Subcutaneous adipose tissue (tissue), 4 donors: ENCODE measurements around the gene ARID3B. TPM values are rescaled to one million over a fixed set of nuclear protein-coding genes. Genes with fewer than 3 reads are reported as not detected.

Experiments
- CTCF ChIP-seq: fragments of 450-650 bp; IDR thresholded peaks from one replicate; pipeline ENCODE4 v1.5.1; 2016; ENCODE audit warnings: low read depth, mild to moderate bottlenecking, control low read depth, antibody characterized with exemption, moderate library complexity
- total RNA-seq, 4 donors: library from RNA; depleted of rRNA; stranded (reverse); fragments of >200 nt; gene quantifications; one replicate each; pipeline ENCODE4 v1.1.0, GENCODE V29; 2016

Gene ARID3B
- total RNA-seq, 4 donors from 2014 or later, result 3.7 to 13.6 (median 8.0) TPM

DNA sequence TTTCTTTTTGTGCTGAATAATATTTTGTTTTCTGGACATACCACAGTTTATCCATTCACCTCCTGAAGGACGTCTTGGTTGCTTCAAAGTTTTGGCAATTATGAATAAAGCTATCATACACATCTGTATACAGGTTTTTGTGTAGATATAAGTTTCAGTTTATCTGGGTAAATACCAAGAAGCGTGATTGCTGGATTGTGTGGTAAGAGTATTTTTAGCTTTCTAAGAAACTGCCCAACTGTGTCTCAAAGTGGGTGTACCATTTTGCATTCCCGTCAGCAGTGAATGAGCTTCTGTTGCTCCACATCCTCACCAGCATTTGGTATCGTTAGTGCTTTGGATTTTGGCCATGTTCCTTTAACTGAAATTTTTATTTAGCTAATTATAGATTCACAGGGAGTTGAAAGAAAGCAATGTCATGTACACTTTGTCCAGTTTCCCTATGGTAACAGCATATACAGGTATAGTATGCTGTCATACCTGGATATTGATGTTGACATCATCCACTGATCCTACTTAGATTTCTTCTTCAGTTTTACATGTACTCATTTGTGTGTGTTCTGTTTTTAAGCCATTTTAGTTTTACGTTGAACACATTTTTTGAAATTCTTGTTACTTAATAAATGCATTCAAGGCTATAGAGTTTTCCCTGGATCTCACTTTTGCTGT lies 11.9 kb downstream of the ARID3B start:
- TF ChIP-seq CTCF, result no peak

DNA sequence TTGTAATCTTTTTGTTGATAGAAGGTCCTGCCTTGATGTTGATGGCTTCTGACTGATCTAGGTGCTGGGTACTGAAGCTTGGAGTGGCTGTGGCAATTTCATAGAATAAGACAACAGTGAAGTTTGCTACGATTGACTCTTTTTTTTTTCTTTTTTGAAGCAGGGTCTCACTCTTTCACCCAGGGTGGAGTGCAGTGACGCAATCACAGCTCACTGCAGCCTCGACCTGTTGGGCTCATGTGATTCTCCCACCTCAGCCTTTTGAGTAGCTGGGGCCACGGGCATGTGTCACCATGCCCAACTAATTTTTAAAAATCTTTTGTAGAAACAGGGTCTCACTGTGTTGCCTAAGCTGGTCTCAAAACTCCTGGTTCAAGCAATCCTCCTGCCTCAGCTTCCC lies 14.2 kb downstream of the ARID3B start:
- no peak for TF ChIP-seq CTCF

DNA sequence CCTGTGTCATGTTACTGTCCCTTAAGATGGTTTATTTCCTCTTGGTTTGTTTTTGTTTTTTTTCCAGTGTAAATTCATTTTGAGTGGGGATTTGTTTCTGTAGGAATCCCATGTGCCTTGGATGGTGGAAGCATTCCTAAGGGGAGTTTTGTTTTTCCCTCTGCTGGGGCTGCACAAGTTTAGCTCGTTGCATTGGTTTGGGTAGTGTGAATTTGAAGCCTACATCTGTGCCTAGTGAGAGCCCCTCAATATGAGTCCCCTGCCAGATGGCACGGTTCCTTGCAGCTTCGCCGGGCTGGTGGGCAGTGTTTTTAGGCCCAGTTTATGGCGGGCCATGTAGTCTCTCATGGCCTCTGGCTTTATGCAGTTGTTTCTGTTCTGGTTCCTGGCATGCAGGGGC lies 17.7 kb downstream of the ARID3B start:
- no peak for TF ChIP-seq CTCF

DNA sequence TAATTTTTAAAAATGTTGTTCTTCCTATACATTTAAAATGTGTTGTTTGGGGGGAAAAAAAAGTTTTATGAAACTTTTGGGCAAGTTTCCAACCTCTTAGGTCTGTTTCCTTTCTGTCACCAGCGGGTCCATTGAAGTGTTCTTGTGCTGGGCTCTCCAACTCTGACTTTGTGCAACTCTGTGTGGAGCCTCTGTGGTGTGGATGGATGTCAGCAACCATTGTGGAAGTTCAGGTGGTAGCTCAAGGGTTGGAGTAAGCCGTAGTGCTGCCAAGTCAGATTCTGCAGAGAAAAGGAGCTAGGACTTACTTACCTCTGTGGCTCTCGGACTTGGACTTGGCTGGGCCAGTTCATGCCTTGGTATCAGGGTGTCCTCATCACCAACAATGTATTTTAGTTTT lies 22.4 kb downstream of the ARID3B start:
- no peak for TF ChIP-seq CTCF

DNA sequence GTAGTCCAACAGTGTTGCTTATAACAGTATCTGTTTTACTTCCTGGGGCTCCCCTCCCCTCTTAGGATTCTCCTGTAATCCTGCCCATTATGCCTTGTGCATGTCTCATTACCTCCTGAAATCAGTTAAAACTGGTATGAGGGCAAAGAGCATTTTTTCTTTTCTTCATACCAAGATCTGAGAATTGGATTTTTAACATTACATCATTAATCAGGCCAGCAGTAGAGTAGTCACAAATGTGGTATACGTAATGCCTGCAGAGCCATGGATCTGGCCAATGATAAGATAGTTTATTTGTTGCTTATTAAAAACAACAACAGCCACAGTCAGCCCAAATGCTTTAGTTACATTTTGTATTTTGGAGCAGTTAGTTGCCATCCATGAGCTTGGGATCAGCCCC lies 23.2 kb downstream of the ARID3B start:
- no peak for TF ChIP-seq CTCF

- no peak for TF ChIP-seq CTCF
These were observed 24.5 kb downstream of the ARID3B start for GRCh38 chr15:74565381-74566085.

DNA sequence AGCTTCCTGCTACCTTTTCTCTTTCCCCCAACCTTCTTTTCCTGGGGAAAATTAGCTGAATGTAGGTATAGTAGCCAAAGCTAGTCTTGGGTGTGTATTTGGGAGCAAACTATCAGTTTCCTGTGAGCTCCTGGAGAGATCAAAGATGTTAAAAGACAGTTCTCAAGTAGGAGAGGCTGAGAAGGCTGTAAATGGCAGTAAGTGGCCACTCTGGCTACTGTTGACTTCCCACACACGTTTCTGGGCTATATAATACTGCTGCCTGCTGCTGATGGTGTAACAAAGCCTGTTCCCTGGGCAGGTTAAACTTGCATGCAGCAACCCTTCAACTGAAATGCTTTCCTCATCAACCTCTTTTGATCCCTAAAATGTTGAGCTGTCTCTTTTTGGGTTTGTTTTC lies 27.6 kb downstream of the ARID3B start:
- TF ChIP-seq CTCF, result no peak
